HG03039 (cell line): ENCODE measurements around the gene CCNB2.
"Not testable (repeated sequence)": the region's sequence is repeated elsewhere in the genome, so short reads cannot be mapped to it uniquely, and the experiment has no call there.

ENCODE experiments used
- ATAC-seq: cut with Tn5 transposase; IDR thresholded peaks from one replicate; pipeline ENCODE4 v1.9.1; 2021; ENCODE audit warnings: mild to moderate bottlenecking, moderate library complexity; ENCODE audit not compliant: unreplicated experiment

CCNB2 gene

GRCh38 chr15:59131969-59132562 is 27.1 kb downstream of the CCNB2 start:
- ATAC-seq = no peak

- ATAC-seq = no peak
These were observed 29.0 kb downstream of the CCNB2 start for GRCh38 chr15:59133929-59134427.

- ATAC-seq = no peak
These were observed 32.6 kb downstream of the CCNB2 start for GRCh38 chr15:59137566-59137965.

GRCh38 chr15:59138243-59138642 is 33.3 kb downstream of the CCNB2 start:
- ATAC-seq = no peak

GRCh38 chr15:59140422-59141226 is 35.7 kb downstream of the CCNB2 start:
- ATAC-seq = no peak

- no peak for ATAC-seq
These were observed 38.3 kb downstream of the CCNB2 start for GRCh38 chr15:59143281-59143680.

GRCh38 chr15:59144594-59144993 is 39.6 kb downstream of the CCNB2 start:
- not testable (repeated sequence) for ATAC-seq

- ATAC-seq = no peak
These were observed 42.7 kb downstream of the CCNB2 start for GRCh38 chr15:59147666-59148065.

- ATAC-seq = no peak
These were observed 43.3 kb downstream of the CCNB2 start for GRCh38 chr15:59148153-59148833.

- no peak for ATAC-seq
These were observed 45.2 kb downstream of the CCNB2 start for GRCh38 chr15:59150185-59150584.

GRCh38 chr15:59152694-59153450 is 47.9 kb downstream of the CCNB2 start:
- ATAC-seq = no peak

- no peak for ATAC-seq
These were observed 48.5 kb downstream of the CCNB2 start for GRCh38 chr15:59153466-59153865.

- ATAC-seq = no peak
These were observed 49.3 kb downstream of the CCNB2 start for GRCh38 chr15:59154243-59154642.

- ATAC-seq = no peak
These were observed 50.5 kb downstream of the CCNB2 start for GRCh38 chr15:59155431-59155830.

- no peak for ATAC-seq
These were observed 52.5 kb downstream of the CCNB2 start for GRCh38 chr15:59157396-59157795.

- no peak for ATAC-seq
These were observed 53.1 kb downstream of the CCNB2 start for GRCh38 chr15:59157840-59158700.

- ATAC-seq = no peak
These were observed 53.7 kb downstream of the CCNB2 start for GRCh38 chr15:59158701-59159034.

- no peak for ATAC-seq
These were observed 54.3 kb downstream of the CCNB2 start for GRCh38 chr15:59159210-59159609.

GRCh38 chr15:59160880-59161593 is 56.1 kb downstream of the CCNB2 start:
- ATAC-seq = no peak

GRCh38 chr15:59162080-59162479 is 57.1 kb downstream of the CCNB2 start:
- ATAC-seq = not testable (repeated sequence)
